Neural cell (in vitro differentiated cells): Measurements from ENCODE around the gene AVPR1B.

Source experiments
- CTCF ChIP-seq: fragments of 450-650 bp; IDR thresholded peaks from 2 replicates; pipeline ENCODE4 v1.5.1; 2014; ENCODE audit warnings: antibody characterized with exemption, mild to moderate bottlenecking, moderate library complexity; ENCODE audit not compliant: poor library complexity, severe bottlenecking
- EP300 ChIP-seq: fragments of 450-650 bp; conservative IDR thresholded peaks from 2 replicates; pipeline ENCODE4 v1.6.1; 2014; ENCODE audit warnings: antibody characterized with exemption, mild to moderate bottlenecking, moderate library complexity; ENCODE audit not compliant: poor library complexity, severe bottlenecking
- EZH2 ChIP-seq: fragments of 200-600, 300-800 bp; shearing (Covaris generic), sonication (generic); IDR thresholded peaks from 2 replicates; pipeline ENCODE4 v1.6.1; 2014; ENCODE audit warnings: antibody characterized with exemption, low read length, borderline replicate concordance, mild to moderate bottlenecking; ENCODE audit not compliant: insufficient read depth, poor library complexity, severe bottlenecking
- POLR2AphosphoS5 ChIP-seq: IDR thresholded peaks from 2 replicates; pipeline ENCODE4 v1.6.1; 2012
- REST ChIP-seq: IDR thresholded peaks from 2 replicates; pipeline ENCODE4 v1.6.1; 2012; ENCODE audit warnings: borderline replicate concordance
- SMC3 ChIP-seq: fragments of 450-650 bp; conservative IDR thresholded peaks from 2 replicates; pipeline ENCODE4 v1.6.1; 2014; ENCODE audit warnings: antibody characterized with exemption, mild to moderate bottlenecking, moderate library complexity; ENCODE audit not compliant: poor library complexity
- TAF1 ChIP-seq: IDR thresholded peaks from 2 replicates; pipeline ENCODE4 v1.6.1; 2012; ENCODE audit warnings: low read depth

- no peak for TF ChIP-seq EZH2
- TF ChIP-seq CTCF, result no peak
- no peak for TF ChIP-seq EP300
- no peak for TF ChIP-seq TAF1
- TF ChIP-seq POLR2AphosphoS5, result no peak
- TF ChIP-seq SMC3, result no peak
- TF ChIP-seq REST, result no peak
These were observed 51.5 kb downstream of the AVPR1B start for GRCh38 chr1:206065547-206066145.
